ENCODE data around the gene ATG16L2. TPM values are rescaled to one million over a fixed set of nuclear protein-coding genes. Genes with fewer than 3 reads are reported as not detected.

Gene ATG16L2
- total RNA-seq, 1 donor from 2014 or later: 44.0 TPM

DNA sequence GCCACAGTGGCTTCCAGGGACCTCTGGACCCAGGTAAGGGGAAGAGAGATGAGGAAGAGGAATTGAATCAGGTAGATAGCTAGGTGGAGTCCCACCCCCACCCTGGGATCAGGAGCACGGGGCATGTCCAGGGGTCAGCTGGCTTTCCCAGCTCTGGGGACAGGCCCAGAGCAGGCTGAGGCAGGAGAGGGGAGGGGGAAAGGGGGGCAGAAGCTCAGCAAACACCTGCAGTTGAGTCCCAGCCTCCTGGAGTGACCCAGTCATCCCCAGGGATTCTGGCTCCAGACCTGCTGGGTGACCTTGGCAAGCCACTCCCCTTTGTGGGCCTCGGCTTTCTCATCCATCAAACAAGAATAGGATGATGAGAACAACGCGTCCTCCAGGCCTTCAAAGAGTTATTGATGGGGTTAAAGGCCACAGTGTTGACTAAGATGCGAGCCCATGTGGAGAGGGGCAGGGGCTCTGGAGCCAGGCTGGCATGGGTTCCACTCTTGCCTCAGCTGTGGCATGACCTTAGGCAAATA lies 36.4 kb upstream of the ATG16L2 start:
- H3K36me3 Mint-ChIP-seq: no peaks in the 10 kb centered on the region
- DNase-seq (ENCODE audit: low spot score in 2 of 2, unreplicated experiment in 2 of 2): no peak
- peaks cover 45% of the 10 kb centered on the region for H3K4me1 Mint-ChIP-seq
- H3K9me3 Mint-ChIP-seq: no peaks in the 10 kb centered on the region
- TF ChIP-seq CTCF (IDR thresholded peaks at IDR 0.05; ENCODE audit: unreplicated experiment): no peak
- no peaks in the 10 kb centered on the region for H3K27me3 Mint-ChIP-seq (ENCODE audit: low read depth)
- no peak overlapping the region for H3K4me3 Mint-ChIP-seq
- H3K27ac Mint-ChIP-seq: no peak overlapping the region

DNA sequence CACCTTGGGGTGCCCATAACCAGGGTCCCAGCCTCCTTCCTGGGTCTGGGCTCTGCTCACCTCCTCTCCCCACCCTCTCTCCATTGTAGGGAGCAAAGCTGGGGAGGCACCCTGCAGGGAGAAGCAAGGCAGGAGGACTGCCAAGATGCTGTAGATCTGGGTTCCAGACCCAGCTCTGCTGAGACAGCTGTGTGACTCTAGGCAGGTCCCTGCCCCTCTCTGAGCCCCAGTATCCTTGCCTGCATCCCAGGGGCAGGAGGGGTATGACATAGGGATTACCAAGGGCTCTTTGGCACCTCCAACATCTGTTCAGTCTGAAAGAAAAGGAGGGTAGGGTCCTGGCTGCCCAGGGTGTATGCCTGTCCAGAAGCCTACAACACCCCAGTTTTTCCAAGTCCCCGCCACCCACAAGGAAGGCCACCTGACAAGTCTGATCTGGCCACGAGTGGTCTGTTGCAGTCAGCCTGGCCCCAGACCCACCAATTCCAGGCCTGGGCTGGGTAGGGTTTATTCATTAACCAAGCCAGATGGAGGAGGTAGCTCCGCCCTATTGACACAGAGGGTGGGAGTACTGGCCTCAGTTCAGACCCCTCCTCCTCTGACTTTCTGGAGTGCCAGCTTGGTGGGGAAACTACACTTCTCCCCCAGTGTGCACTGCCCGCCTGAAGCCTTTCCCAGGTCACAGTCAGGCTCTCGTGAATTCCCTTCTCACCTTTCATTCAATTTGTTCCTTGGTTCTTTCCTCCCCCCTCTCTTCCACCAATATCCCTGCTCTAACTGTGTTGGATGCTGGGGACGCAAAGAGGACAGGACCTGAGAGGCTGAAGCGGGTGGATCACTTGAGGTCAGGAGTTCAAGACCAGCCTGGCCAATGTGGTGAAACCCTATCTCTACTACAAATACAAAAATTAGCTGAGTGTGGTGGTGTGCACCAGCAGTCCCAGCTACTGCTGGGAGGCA lies 35.4 kb upstream of the ATG16L2 start:
- no peaks in the 10 kb centered on the region for H3K27me3 Mint-ChIP-seq (ENCODE audit: low read depth)

GRCh38 chr11:72779495-72780128 lies 34.6 kb upstream of the ATG16L2 start:
- TF ChIP-seq CTCF (IDR thresholded peaks at IDR 0.05; ENCODE audit: unreplicated experiment): no peak
- Mint-ChIP-seq H3K36me3 (no peaks in the 10 kb centered on the region), H3K4me1 (peaks cover 35% of the 10 kb centered on the region), H3K4me3 (peak overlapping the region; percentile 74), H3K9me3 (no peaks in the 10 kb centered on the region), H3K27ac (no peak overlapping the region), H3K27me3 (ENCODE audit: low read depth) (no peaks in the 10 kb centered on the region)
- no peak for DNase-seq (ENCODE audit: low spot score in 2 of 2, unreplicated experiment in 2 of 2)

More for the DNA sequence above, 35.4 kb upstream of the ATG16L2 start:
- DNase-seq (ENCODE audit: low spot score in 2 of 2, unreplicated experiment in 2 of 2): no peak
- H3K27ac Mint-ChIP-seq: no peak overlapping the region
- no peaks in the 10 kb centered on the region for H3K36me3 Mint-ChIP-seq
- no peaks in the 10 kb centered on the region for H3K9me3 Mint-ChIP-seq
- peaks cover 37% of the 10 kb centered on the region for H3K4me1 Mint-ChIP-seq
- H3K4me3 Mint-ChIP-seq: peak overlapping the region; percentile 74
- no peak for TF ChIP-seq CTCF (IDR thresholded peaks at IDR 0.05; ENCODE audit: unreplicated experiment)

GRCh38 chr11:72780296-72781062 lies 33.7 kb upstream of the ATG16L2 start:
- Mint-ChIP-seq H3K27me3 (ENCODE audit: low read depth) (no peaks in the 10 kb centered on the region), H3K4me1 (peaks cover 28% of the 10 kb centered on the region), H3K36me3 (no peaks in the 10 kb centered on the region), H3K4me3 (peak overlapping the region; percentile 74), H3K27ac (no peak overlapping the region), H3K9me3 (no peaks in the 10 kb centered on the region)
- no peak for TF ChIP-seq CTCF (IDR thresholded peaks at IDR 0.05; ENCODE audit: unreplicated experiment)
- no peak for DNase-seq (ENCODE audit: low spot score in 2 of 2, unreplicated experiment in 2 of 2)

GRCh38 chr11:72781063-72781312 lies 33.2 kb upstream of the ATG16L2 start:
- Mint-ChIP-seq H3K27me3 (ENCODE audit: low read depth) (no peaks in the 10 kb centered on the region), H3K27ac (no peak overlapping the region), H3K4me3 (peak overlapping the region; percentile 74), H3K36me3 (no peaks in the 10 kb centered on the region), H3K9me3 (no peaks in the 10 kb centered on the region), H3K4me1 (peaks cover 28% of the 10 kb centered on the region)
- DNase-seq (ENCODE audit: low spot score in 2 of 2, unreplicated experiment in 2 of 2): no peak
- TF ChIP-seq CTCF (IDR thresholded peaks at IDR 0.05; ENCODE audit: unreplicated experiment): no peak
